KMS-11 (cell line): ENCODE data around the gene GBE1.
A peak's percentile ranks its signal among the peaks of the same experiment; 100 is the strongest.

Source experiments
- H2AFZ ChIP-seq: fragments of 200-600 bp; sonication (generic); 2 replicates; pipeline ENCODE4 v1.6.1; 2016; ENCODE audit warnings: antibody characterized with exemption, mixed run types, low read depth
- H3K27ac ChIP-seq: fragments of 200-600 bp; sonication (generic); 2 replicates; pipeline ENCODE4 v1.6.1; 2016; ENCODE audit warnings: mild to moderate bottlenecking, mixed run types
- H3K27me3 ChIP-seq: fragments of 200-600 bp; sonication (generic); 2 replicates; pipeline ENCODE4 v1.6.1; 2017; ENCODE audit warnings: mild to moderate bottlenecking, low read depth, mixed run types, moderate library complexity; ENCODE audit not compliant: insufficient read depth
- H3K36me3 ChIP-seq: fragments of 200-600 bp; sonication (generic); 2 replicates; pipeline ENCODE4 v1.6.1; 2017; ENCODE audit warnings: mild to moderate bottlenecking, mixed run types; ENCODE audit not compliant: insufficient read depth
- H3K4me1 ChIP-seq: fragments of 200-600 bp; sonication (generic); 2 replicates; pipeline ENCODE4 v1.6.1; 2016; ENCODE audit warnings: mild to moderate bottlenecking, low read depth, mixed run types; ENCODE audit not compliant: poor library complexity, severe bottlenecking
- H3K4me2 ChIP-seq: fragments of 200-600 bp; sonication (generic); 2 replicates; pipeline ENCODE4 v1.7.0; 2016; ENCODE audit warnings: mild to moderate bottlenecking, mixed run types
- H3K4me3 ChIP-seq: fragments of 200-600 bp; sonication (generic); IDR thresholded peaks from 2 replicates; pipeline ENCODE4 v1.6.1; 2017; ENCODE audit warnings: low read depth, low read length, mixed read lengths; ENCODE audit not compliant: insufficient read depth
- H3K79me2 ChIP-seq: fragments of 200-600 bp; sonication (generic); 2 replicates; pipeline ENCODE4 v1.6.1; 2016; ENCODE audit warnings: low read depth, mixed run types; ENCODE audit not compliant: insufficient read depth
- H3K9ac ChIP-seq: fragments of 200-600 bp; sonication (generic); 2 replicates; pipeline ENCODE4 v1.6.1; 2016; ENCODE audit warnings: mild to moderate bottlenecking, mixed run types
- H4K20me1 ChIP-seq: fragments of 200-600 bp; sonication (generic); 2 replicates; pipeline ENCODE4 v1.6.1; 2016; ENCODE audit warnings: mild to moderate bottlenecking, mixed run types; ENCODE audit not compliant: insufficient read depth
- CTCF ChIP-seq: fragments of 200-600 bp; sonication (generic); conservative IDR thresholded peaks from 2 replicates; pipeline ENCODE4 v1.6.1; 2017; ENCODE audit warnings: low read depth, mild to moderate bottlenecking, antibody characterized with exemption, low read length, moderate library complexity, mixed read lengths

Gene GBE1

DNA sequence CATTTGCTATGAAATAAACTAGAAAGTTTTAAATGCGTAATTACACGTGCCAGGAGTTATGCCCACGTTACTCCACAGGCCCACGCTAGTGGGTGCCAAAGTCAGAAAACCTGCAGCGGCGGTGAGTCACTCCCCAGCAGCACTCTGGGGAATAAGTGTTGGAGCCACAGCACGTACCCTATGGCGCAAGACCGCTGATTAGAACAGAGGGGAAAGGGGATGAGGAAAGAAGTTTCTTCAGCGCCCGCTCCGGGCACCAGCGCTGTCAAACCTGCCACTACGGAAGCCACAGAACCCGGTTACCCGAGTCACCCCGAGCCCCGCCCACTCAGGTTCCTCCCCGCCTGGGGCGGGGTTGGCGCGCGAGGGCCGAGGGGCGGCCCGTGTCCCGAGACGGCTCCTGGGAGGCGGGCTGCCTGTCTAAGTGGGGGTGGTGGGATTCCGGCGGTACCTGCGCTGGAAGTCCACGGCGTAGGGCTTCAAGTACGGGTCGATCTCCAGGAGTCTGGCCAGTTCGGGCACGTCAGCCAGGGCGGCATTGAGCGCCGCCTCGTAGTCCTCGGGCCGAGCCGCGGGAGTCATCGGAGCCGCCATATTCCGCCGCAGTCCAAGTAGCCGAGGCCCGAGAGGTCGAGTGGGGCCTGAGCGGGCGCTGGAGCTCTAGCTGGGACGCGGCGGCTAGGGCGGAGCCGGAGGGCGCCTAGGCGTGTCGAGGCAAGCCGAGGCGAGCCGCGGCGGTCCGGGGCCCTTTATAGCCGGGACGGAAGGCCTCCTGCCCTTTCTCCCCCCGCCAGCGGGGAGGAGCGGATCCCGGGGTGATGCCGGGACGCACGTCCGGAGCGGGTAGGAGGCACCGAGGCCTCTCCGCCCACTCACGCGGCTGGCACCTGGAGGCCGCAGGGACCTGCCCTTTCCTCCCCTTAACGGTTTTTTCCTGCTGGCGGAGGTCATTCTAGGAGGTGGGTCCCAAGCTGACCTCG lies at the start of gene GBE1:
TSS of gene GBE1 (minus strand) at position 722 of the 980 bp plus-strand sequence. CDS start at position 594, 128 bp downstream.
- peak; percentile 26; the same call in 1 of the 2 replicates for TF ChIP-seq CTCF

DNA sequence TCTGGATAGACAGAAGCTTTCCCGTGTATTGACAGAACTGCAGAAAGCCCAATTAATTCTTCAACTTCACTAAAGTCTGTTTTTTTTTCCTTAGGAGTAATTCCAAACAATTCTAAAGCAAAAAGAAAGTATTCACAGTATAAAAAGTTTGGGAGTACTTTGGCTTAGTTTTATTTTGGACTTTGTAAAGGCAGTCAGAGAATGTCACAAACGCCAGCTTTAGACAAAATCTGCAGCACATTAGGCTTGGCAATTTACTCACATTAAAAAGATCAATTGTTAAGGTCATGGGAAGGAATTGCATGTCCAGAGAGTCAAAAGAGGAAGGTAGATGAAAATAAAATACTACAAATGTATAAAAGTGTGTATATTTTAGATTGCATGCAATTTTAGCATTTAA lies 47.5 kb upstream of the GBE1 start:
- Histone ChIP-seq H3K4me1 (no peaks in the 10 kb centered on the region), H4K20me1 (no peaks in the 10 kb centered on the region), H3K36me3 (no peaks in the 10 kb centered on the region), H2AFZ (no peak overlapping the region), H3K27me3 (no peaks in the 10 kb centered on the region), H3K4me2 (no peak overlapping the region), H3K79me2 (no peaks in the 10 kb centered on the region), H3K9ac (no peak overlapping the region), H3K4me3 (no peak overlapping the region), H3K27ac (no peak overlapping the region)
- no peak for TF ChIP-seq CTCF

More for the DNA sequence above, at the start of gene GBE1:
- H3K4me1 ChIP-seq: peaks cover 38% of the 10 kb centered on the region
- no peaks in the 10 kb centered on the region for H3K27me3 ChIP-seq
- H3K9ac ChIP-seq: peak within 1 kb of the TSS; percentile 89
- H3K4me3 ChIP-seq: no peak within 1 kb of the TSS
- peak within 1 kb of the TSS; percentile 81 for H3K4me2 ChIP-seq
- H3K36me3 ChIP-seq: no peaks in the 10 kb centered on the region
- no peaks in the 10 kb centered on the region for H3K79me2 ChIP-seq
- no peaks in the 10 kb centered on the region for H4K20me1 ChIP-seq
- H2AFZ ChIP-seq: peak within 1 kb of the TSS; percentile 79
- peak within 1 kb of the TSS; percentile 93 for H3K27ac ChIP-seq

DNA sequence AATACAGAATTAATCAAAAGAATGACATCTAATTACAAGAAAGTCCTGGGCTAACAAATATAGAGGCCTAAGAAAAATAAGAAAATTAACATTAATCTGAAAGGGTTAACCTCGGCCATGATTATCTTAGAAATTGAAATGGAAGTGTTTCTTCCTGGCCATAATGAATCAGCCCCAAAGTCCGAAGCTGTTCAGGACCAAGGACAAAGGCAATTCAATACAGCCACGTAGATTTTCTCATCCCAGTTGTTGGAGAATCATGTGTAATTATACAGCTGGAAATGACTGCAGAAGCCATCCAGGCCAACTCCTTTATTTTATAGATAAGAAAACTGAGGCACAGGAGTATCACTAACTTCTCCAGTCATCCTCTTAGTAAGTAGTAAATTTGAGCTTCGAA lies 38.0 kb upstream of the GBE1 start:
- Histone ChIP-seq H3K4me3 (no peak overlapping the region), H3K9ac (no peak overlapping the region), H3K79me2 (no peaks in the 10 kb centered on the region), H3K4me1 (no peaks in the 10 kb centered on the region), H3K27ac (no peak overlapping the region), H2AFZ (no peak overlapping the region), H4K20me1 (no peaks in the 10 kb centered on the region), H3K27me3 (no peaks in the 10 kb centered on the region), H3K36me3 (no peaks in the 10 kb centered on the region), H3K4me2 (no peak overlapping the region)
- TF ChIP-seq CTCF: no peak

DNA sequence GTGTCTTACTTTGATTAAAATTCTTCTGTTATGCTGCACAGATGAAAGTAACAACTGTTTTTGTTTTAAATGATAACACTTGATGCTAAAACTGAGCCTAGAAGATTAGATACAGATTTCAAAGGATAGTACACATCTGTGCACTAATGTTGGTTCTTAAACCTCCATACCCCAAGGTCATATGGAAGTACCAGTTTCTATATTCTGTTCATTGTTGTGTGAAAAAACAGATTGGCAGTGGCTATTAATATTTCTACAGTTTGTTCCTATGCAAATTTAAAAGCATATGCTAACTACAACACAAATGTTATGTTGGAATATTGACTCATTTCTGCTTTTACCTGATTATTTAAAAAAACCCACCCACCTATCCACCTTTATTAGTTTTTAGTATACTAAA lies 32.0 kb upstream of the GBE1 start:
- Histone ChIP-seq H3K27me3 (no peaks in the 10 kb centered on the region), H3K9ac (no peak overlapping the region), H3K4me1 (peaks cover 14% of the 10 kb centered on the region), H3K4me3 (no peak overlapping the region), H3K79me2 (no peaks in the 10 kb centered on the region), H2AFZ (no peak overlapping the region), H3K36me3 (no peaks in the 10 kb centered on the region), H4K20me1 (no peaks in the 10 kb centered on the region), H3K27ac (no peak overlapping the region), H3K4me2 (no peak overlapping the region)
- TF ChIP-seq CTCF: no peak
